AG10803 (cell line): ENCODE measurements around the gene RASAL2.

ENCODE experiments used
- DNase-seq: peaks from one replicate; pipeline ENCODE4 v3.0.0; 2010; ENCODE audit warnings: low read depth
- H3K4me3 ChIP-seq: 2 replicates; pipeline ENCODE4 v1.5.1; 2011; ENCODE audit warnings: mild to moderate bottlenecking, low read length, control low read depth
- CTCF ChIP-seq: conservative IDR thresholded peaks from 2 replicates; pipeline ENCODE4 v1.5.1; 2011; ENCODE audit warnings: mild to moderate bottlenecking, low read length, control low read depth, inconsistent platforms

Gene RASAL2

GRCh38 chr1:178467837-178468236, 373.9 kb downstream of the RASAL2 start:
- H3K4me3 ChIP-seq: no peak overlapping the region
- no peak for DNase-seq
- no peak for TF ChIP-seq CTCF

- DNase-seq: no peak
- no peak for TF ChIP-seq CTCF
- no peak overlapping the region for H3K4me3 ChIP-seq
These were observed 376.6 kb downstream of the RASAL2 start for GRCh38 chr1:178470411-178470960.

GRCh38 chr1:178472531-178472930, 378.6 kb downstream of the RASAL2 start:
- TF ChIP-seq CTCF: no peak
- DNase-seq: no peak
- no peak overlapping the region for H3K4me3 ChIP-seq

- no peak overlapping the region for H3K4me3 ChIP-seq
- no peak for TF ChIP-seq CTCF
- DNase-seq: no peak
These were observed 383.5 kb downstream of the RASAL2 start for GRCh38 chr1:178477373-178477772.

GRCh38 chr1:178477841-178478240, 383.9 kb downstream of the RASAL2 start:
- TF ChIP-seq CTCF: no peak
- H3K4me3 ChIP-seq: no peak overlapping the region
- no peak for DNase-seq

GRCh38 chr1:178483251-178483957, 389.5 kb downstream of the RASAL2 start:
- peak; percentile 10 for DNase-seq
- TF ChIP-seq CTCF: no peak
- H3K4me3 ChIP-seq: no peak overlapping the region

- TF ChIP-seq CTCF: no peak
- DNase-seq: peak; percentile 11
- H3K4me3 ChIP-seq: no peak overlapping the region
These were observed 390.9 kb downstream of the RASAL2 start for GRCh38 chr1:178484698-178485225.
